ENCODE data around the gene KRTAP25-1.

The KRTAP25-1 gene

DNA sequence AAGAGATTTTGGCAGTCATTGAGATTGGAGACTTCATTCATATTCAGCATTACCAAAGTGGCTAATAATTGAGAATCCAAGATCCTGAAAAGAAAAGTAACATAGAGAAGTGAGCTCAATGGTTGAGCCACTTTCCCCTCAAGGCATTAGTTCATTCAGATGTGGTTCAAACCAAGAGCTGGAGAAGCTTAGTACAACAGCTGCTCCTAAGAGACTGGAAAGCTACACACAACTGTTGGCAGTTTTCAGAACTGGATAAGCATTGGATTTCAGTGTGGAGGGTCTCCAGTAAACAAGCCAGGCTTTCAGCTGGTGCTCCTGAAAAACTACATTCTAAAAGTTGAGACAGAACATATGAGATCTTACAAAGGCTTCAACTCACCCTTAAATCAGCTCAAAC, 44.3 kb downstream of the KRTAP25-1 start:
- no peak for DNase-seq

DNA sequence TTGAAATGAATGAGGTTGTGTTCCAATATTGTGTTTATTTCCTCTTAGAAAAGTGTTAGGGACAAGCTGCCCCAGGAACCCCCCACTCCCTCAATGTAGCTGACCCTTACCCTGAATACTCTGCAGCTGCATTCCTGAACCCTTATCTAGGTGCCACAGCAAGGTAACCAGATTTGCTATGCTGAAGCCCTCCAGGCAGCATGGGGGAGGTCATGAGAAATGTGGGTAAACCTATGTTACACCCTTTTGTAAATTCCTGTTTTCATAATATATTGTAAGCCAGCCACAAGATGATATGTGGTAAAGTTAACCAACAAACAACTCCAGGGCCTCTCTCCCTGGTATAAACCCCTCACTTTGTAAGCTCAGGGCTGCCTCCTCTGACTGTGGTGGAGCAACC, 45.6 kb downstream of the KRTAP25-1 start:
- no peak for DNase-seq

DNA sequence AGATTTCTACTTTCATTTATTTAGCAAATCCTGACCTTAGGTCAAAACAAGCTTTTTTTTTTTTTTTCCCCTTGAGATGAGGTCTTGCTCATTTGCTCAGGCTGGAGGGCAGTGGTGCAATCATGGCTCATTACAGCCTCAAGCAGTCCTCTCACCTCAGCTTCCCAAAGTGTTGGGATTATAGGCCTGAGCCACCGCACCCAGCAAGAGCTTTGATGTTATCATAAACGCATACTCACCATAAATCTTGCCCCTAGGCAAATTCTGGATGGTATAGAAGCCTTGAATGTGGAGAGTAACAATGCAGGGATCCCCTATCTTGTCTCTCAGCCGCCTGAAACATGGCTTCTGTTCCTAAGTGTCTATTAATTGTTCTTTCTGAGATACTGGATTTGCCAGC, 48.7 kb downstream of the KRTAP25-1 start:
- no peak for DNase-seq

Data from NCI-H2107 (cell line).